ENCODE results near the gene DCTN1. TPM values are rescaled to one million over a fixed set of nuclear protein-coding genes. Genes with fewer than 3 reads are reported as not detected.

DCTN1 gene
- total RNA-seq, 2 donors from 2014 or later = 94.6 to 114 TPM

DNA sequence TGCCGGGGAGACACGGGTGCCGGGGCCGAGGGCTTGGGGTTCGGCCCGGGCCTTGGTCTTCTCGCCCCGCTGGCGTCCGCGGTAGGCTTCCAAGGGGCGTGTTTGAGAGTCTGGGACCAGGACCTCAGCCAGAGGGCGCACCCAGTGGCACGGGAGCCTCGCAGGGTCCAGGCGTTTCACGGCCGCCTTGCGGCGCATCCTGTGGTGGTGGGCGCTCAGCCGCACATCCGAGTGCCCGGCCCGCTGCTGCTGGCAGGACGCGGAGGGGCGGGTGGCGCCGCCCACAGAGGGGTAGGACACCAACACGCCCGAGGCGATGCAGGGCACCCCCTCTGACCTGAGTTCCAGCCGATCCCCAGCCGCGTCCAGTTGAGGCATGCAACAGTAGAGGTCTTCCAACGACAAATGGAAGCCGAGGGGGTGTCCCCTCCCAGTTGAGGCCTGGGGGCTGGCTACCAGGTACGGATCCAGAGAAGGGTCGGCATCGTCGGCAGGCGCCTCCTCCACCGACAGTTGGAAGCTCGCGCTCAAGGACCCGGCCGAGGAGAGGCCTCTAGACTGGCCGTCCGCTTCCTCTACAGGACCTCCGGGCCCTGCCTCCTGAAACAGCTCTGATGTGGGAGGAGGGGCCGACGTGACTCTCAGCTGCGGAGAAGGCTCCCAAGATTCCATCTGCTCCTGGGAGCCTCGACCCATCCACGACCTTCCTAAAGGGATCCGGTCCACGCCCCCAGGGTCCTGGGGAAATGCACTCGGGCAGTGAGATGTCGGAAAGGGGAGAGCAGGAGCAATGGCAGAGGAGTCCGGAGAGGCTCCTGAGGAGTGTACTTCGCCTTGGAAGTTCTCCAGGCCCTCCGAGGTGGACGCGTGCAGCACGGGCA is 35.0 kb upstream of the DCTN1 start:
- DNase-seq (peak in 1 of 2 donors; percentile 62), ATAC-seq (peak; percentile 54)
- intact Hi-C loops (cut with DNase I, micrococcal nuclease) = no loop called here

DNA sequence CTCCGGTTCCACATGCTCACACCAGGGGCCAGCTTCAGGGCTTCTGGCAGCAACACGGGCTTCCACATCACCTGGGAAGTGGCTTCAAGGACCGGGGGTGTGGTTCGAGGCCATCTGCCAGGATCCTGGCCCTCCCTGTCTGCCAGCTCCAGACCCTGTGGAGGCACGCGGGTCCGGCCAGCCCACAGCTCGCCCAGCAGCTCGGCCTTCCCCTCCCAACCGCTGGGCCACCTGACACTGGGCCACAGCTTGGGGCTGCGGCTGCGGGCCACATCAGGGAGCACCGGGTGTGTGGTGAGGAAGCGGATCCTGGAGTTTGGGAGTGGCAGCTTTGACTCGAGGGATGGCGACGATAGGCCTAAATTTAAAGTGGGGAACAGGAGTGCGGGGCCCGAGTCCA is 34.3 kb upstream of the DCTN1 start:
- intact Hi-C loops (cut with DNase I, micrococcal nuclease) = no loop called here
- no peak for DNase-seq
- no peak for ATAC-seq

- ATAC-seq = peak; percentile 78
- DNase-seq = no peak
- intact Hi-C loops (cut with DNase I, micrococcal nuclease) = no loop called here
Measured at GRCh38 chr2:74413001-74413698, 33.0 kb upstream of the DCTN1 start.

GRCh38 chr2:74407682-74408081 is 27.6 kb upstream of the DCTN1 start:
- DNase-seq = no peak
- intact Hi-C loops (cut with DNase I, micrococcal nuclease) = no loop called here

GRCh38 chr2:74406035-74406434 is 25.9 kb upstream of the DCTN1 start:
- DNase-seq = no peak
- ATAC-seq = peak; percentile 78
- intact Hi-C loops (cut with DNase I, micrococcal nuclease) = no loop called here

More at GRCh38 chr2:74407682-74408081, 27.6 kb upstream of the DCTN1 start:
- no peak for ATAC-seq

GRCh38 chr2:74401891-74402290 is 21.8 kb upstream of the DCTN1 start:
- intact Hi-C loops (cut with DNase I, micrococcal nuclease) = no loop called here
- no peak for DNase-seq
- ATAC-seq = no peak

- ATAC-seq (peak; percentile 52), DNase-seq (no peak)
- intact Hi-C loops (cut with DNase I, micrococcal nuclease) = no loop called here
Measured at GRCh38 chr2:74399785-74400184, 19.7 kb upstream of the DCTN1 start.

DNA sequence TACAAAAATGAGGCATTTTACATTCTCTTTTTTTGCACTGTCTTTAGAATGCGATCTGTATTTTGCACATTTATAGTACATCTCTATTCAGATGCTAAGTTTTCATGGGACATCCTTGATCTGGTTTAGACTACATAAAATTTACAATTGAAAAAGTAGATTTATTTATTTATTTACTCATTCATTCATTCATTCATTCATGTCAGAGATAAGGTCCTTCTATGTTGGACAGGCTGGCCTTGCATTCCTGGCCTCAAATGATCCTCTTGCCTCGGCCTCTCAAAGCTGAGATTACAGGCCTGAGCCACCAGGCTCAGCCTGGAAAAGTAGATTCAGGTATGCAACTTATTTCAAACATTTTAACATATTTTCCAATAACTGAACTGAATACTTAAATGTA is 16.0 kb upstream of the DCTN1 start:
- ATAC-seq (no peak), DNase-seq (no peak)
- intact Hi-C loops (cut with DNase I, micrococcal nuclease) = no loop called here

DNA sequence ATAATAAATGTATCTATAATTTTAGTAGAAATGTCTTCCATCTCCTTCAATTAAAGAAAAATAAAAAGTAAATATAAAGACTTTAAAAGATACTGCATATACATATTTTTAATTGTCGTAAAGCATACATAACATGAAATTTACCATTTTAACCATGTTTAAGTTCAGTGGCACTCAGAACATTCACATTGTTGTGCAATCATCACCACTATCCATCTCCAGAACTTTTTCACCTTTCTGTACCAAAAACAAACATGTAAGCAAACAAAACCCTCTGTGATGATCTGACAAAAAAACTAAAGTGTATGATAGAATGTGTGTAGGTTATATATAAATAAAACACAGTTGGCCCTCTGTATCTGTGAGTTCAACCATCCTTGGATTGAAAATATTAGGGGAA is 13.4 kb upstream of the DCTN1 start:
- intact Hi-C loops (cut with DNase I, micrococcal nuclease) = no loop called here
- ATAC-seq = no peak
- no peak for DNase-seq

DNA sequence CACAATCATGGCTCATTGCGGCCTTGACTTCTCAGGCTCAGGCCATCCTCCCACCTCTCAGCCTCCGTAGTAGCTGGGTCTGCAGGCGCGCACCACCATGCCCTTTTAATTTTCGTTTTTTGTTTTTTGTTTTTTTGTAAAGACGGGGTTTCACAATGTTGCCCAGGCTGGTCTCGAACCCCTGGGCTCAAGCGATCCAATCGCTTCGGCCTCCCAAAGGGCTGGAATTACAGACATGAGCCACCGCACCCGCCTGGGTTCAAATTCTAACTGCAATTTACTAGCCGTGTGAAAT is 12.3 kb upstream of the DCTN1 start:
- peak; percentile 22 for ATAC-seq
- intact Hi-C loops (cut with DNase I, micrococcal nuclease) = no loop called here
- no peak for DNase-seq

GRCh38 chr2:74391580-74392448 is 11.7 kb upstream of the DCTN1 start:
- ATAC-seq = peak; percentile 86
- intact Hi-C loops (cut with DNase I, micrococcal nuclease) = no loop called here
- DNase-seq = peak; percentile 89 to 91

DNA sequence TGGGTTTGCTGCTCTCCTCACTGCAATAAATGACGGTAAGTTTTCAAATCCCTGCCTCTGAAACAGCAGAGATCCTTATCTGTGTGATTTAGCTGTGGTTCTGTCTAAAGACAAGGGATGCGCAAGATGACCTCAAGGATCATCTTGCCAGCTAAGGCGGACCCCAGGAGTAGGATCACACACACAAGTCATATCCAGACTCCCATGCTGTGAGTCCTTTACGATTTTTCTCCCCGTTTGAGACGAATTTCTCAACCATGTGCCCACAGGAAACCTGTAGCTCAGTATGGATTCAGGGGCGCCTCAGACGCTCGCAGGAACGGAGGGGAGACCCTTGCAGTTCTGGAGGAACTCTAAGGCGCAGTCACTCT is 11.1 kb upstream of the DCTN1 start:
- intact Hi-C loops (cut with DNase I, micrococcal nuclease) = no loop called here
- ATAC-seq (peak; percentile 37), DNase-seq (no peak)

DNA sequence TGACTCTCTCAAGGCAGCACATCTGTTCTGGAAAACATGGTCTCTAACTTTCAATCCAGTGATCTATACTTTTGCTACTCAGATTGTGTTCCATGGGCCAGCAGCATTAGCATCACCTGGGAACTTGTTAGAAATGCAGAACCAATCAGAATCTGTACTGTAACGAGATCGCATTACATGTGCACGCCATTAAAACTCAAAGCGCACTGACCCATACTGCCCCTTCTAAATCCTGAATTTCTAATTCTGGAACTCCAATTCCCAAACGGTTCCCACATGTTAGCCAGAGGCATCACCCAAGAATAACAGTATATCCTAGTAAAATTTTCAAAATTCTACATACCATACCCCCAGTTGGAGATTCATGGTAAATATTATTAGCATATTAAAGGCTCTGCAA is 10.5 kb upstream of the DCTN1 start:
- intact Hi-C loops (cut with DNase I, micrococcal nuclease) = no loop called here
- ATAC-seq = no peak
- DNase-seq = no peak

DNA sequence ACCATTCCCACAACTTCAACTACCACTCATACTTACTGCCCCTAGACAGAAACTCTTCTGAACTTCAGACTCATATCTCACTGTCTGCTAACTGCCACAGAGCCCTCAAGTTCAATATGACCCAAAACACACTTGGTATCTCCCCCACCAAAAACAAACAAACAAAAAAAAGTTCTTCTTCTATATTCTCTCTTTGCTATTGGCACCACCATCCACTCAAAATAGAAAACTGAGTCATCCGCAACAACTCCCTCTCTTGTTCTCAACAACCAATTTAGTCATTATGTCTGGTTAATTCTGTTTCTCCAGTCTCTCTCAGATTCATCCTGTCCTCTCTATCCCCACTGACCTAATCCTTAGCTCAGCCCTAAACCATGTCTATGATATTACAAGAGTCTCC is 7.2 kb upstream of the DCTN1 start:
- ATAC-seq (no peak), DNase-seq (no peak)
- intact Hi-C loops (cut with DNase I, micrococcal nuclease) = no loop called here

DNA sequence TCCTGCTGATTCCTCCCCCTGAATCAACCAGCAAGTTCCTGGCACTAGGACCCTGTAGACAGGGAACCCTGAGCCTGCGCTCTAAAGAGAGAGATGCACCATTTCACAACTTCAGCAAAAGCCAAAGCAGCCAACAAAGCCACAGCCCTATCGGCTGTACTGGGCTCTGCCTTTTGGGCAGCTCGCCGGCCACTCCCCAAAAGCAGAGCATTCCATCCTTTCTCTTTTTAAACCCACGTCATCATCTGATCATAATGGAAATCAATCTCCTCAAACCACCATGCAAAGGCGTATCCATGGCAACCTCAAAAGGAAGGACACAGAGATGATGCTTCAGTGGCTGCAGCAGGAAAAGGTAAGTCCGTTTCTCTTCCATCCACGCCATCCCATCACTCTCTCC is 5.3 kb upstream of the DCTN1 start:
- intact Hi-C loops (cut with DNase I, micrococcal nuclease) = no loop called here
- no peak for ATAC-seq
- DNase-seq = no peak

GRCh38 chr2:74384051-74384450 is 3.9 kb upstream of the DCTN1 start:
- DNase-seq (no peak), ATAC-seq (no peak)
- intact Hi-C loops (cut with DNase I, micrococcal nuclease) = no loop called here

GRCh38 chr2:74383254-74383653 is 3.1 kb upstream of the DCTN1 start:
- DNase-seq (no peak), ATAC-seq (peak; percentile 77)
- intact Hi-C loops (cut with DNase I, micrococcal nuclease) = no loop called here

DNA sequence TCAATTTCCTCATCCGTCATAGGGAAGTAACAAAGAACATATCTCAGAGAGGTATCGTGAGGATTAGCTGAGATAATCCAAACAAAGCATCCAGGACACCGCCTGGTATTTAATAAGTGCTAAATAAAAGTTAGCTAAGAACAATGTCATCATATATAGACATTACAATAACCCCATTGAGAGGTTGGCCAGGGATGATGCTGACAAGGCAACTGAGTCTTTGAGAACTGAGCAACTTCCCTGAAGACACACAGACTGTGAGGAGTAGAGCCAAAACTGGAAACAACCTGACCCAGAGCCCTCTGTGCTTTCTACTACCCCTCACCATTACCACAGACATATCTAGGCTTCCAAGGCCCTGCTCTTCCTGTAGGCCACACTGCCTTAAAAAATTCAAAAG is 1.6 kb upstream of the DCTN1 start:
- ATAC-seq (no peak), DNase-seq (no peak)
- intact Hi-C loops (cut with DNase I, micrococcal nuclease) = no loop called here

DNA sequence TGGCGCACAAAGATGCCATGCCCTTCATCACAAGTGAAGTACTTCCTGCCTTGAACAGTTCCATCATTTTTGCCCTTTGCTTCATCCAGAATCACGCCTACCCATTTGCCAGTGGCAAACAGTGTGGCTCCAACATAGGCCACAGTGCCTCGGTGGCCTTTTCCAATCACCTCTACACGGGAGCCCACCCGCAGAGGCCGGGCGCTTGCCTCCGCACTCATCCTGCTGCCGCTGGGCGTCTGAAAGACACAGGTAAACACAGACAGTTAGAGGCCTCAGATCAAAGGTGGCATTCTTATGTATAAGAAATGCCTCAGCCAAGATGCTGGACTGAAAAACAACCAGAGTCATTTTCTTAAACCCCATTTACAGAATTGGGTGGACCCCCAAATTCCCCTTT is 2.1 kb downstream of the DCTN1 start:
- intact Hi-C loops (cut with DNase I, micrococcal nuclease) = no loop called here
- ATAC-seq (no peak), DNase-seq (no peak)

- intact Hi-C loops (cut with DNase I, micrococcal nuclease) = no loop called here
- no peak for DNase-seq
- no peak for ATAC-seq
Measured at GRCh38 chr2:74375838-74376237, 4.3 kb downstream of the DCTN1 start.
